HepG2 (cell line): Measurements from ENCODE around the gene NT5M. TPM values are rescaled to one million over a fixed set of nuclear protein-coding genes. Genes with fewer than 3 reads are reported as not detected.

ENCODE experiments used
- ATAC-seq: fragments of 200-7000 bp; cut with Tn5 transposase; 3 replicates; pipeline ENCODE4 v1.9.1; 2020; ENCODE audit warnings: mild to moderate bottlenecking, moderate library complexity
- BruUV-seq: library from RNA; stranded (reverse); fragments of 400-500 nt; replicated peaks from 2 replicates; lab custom pipeline; 2021; lab: Mats Ljungman, UMichigan
- CTCF ChIA-PET: fragments of 300-600 bp; formaldehyde crosslinking; extraction: SDS; loops from one replicate; lab custom pipeline; 2021; ENCODE audit warnings: low total read pairs, inconsistent platforms, low intra/inter-chr PET ratio; lab: Yijun Ruan, JAX
- POLR2A ChIA-PET: fragments of 350-600 bp; sonication (Branson Sonifier 250); formaldehyde crosslinking; loops from one replicate; lab custom pipeline; 2020; ENCODE audit warnings: antibody characterized with exemption, inconsistent platforms; lab: Yijun Ruan, JAX
- DNase-seq: peaks from one replicate; pipeline ENCODE4 v3.0.0-alpha.2; 2015; ENCODE audit warnings: low spot score
- FAIRE-seq: peaks from 3 replicates; lab custom pipeline; 2011; peaks lifted over from hg19 to GRCh38; lab: Jason Lieb, UNC
- H2AFZ ChIP-seq: one replicate; pipeline ENCODE4 v1.6.1; 2011; ENCODE audit warnings: low read length, inconsistent platforms
- H3K27ac ChIP-seq: fragments of 300-600 bp; 3 replicates; pipeline ENCODE4 v1.8.0; 2011; ENCODE audit warnings: mixed run types, mild to moderate bottlenecking, mixed read lengths, low read length, inconsistent platforms; ENCODE audit not compliant: insufficient read depth; ENCODE audit errors: extremely low read length
- H3K27me3 ChIP-seq, 2 experiments: fragments of 200-600 bp in 1 of 2; 2 replicates in 1 of 2; 3 replicates in 1 of 2; pipeline versions ENCODE4 v1.6.0 to v1.8.0; 2011; ENCODE audit warnings: low read length in 2 of 2, mild to moderate bottlenecking in 2 of 2, moderate library complexity in 2 of 2, inconsistent platforms in 1 of 2; ENCODE audit not compliant: insufficient read depth in 2 of 2, control insufficient read depth in 1 of 2
- H3K36me3 ChIP-seq, 2 experiments: fragments of 200-600 bp in 1 of 2; replicated peaks in 1 of 2; 2 replicates in 1 of 2; 3 replicates in 1 of 2; pipeline versions ENCODE4 v1.5.1 to v1.8.0; 2011; ENCODE audit warnings: low read length in 2 of 2, inconsistent platforms in 1 of 2; ENCODE audit not compliant: insufficient read depth in 2 of 2, control insufficient read depth in 1 of 2
- H3K4me1 ChIP-seq: 2 replicates; pipeline ENCODE4 v1.5.1; 2012; ENCODE audit warnings: low read length, inconsistent platforms; ENCODE audit not compliant: insufficient read depth
- H3K4me2 ChIP-seq: 2 replicates; pipeline ENCODE4 v1.6.0; 2011; ENCODE audit warnings: low read depth, low read length, inconsistent platforms
- H3K4me3 ChIP-seq, 3 experiments: fragments of 200-600 bp in 1 of 3; sonication (generic), shearing (Covaris generic) in 1 of 3; replicated peaks in 1 of 3; 2 replicates each; pipeline ENCODE4 v1.5.1; 2011 to 2016; ENCODE audit warnings: low read length in 3 of 3, inconsistent platforms in 2 of 3, low read depth in 2 of 3, mild to moderate bottlenecking in 2 of 3, control low read depth in 1 of 3, mixed read lengths in 1 of 3; ENCODE audit not compliant: insufficient read depth in 1 of 3
- H3K79me2 ChIP-seq: one replicate; pipeline ENCODE4 v1.6.1; 2011; ENCODE audit warnings: low read length, inconsistent platforms; ENCODE audit not compliant: insufficient read depth
- H3K9ac ChIP-seq: 2 replicates; pipeline ENCODE4 v1.6.0; 2011; ENCODE audit warnings: mild to moderate bottlenecking, low read depth, low read length, inconsistent platforms; ENCODE audit not compliant: insufficient read depth
- H3K9me3 ChIP-seq: 2 replicates; pipeline ENCODE4 v1.5.1; 2012; ENCODE audit warnings: mild to moderate bottlenecking, low read length
- H4K20me1 ChIP-seq: 2 replicates; pipeline ENCODE4 v1.6.0; 2011; ENCODE audit warnings: inconsistent platforms, mild to moderate bottlenecking, low read length, moderate library complexity; ENCODE audit not compliant: insufficient read depth
- ZNF782 ChIP-seq: sonication (generic); formaldehyde crosslinking; IDR thresholded peaks from 2 replicates; pipeline ENCODE4 v1.4.0; 2020; ENCODE audit warnings: missing genetic modification reagents, mild to moderate bottlenecking, borderline replicate concordance
- WGBS: methylation state at CpG from one replicate; pipeline ENCODE4 v1.1.6; 2017; ENCODE audit warnings: low lambda C conversion rate; 5-methylcytosine and 5-hydroxymethylcytosine counted together
- in situ Hi-C: cut with HindIII; loops from 2 replicates; pipeline ENCODE4 v1.10.0; 2017; ENCODE audit warnings: low pct_unique_long_range_greater_than_20kb; ENCODE audit not compliant: extremely low pct_ligation_motif_present
- intact Hi-C: fragments of 100-400 bp; cut with micrococcal nuclease; formaldehyde crosslinking; loops from one replicate; pipeline ENCODE4 v1.10.0; 2022; ENCODE audit not compliant: unreplicated experiment
- polyA plus RNA-seq, 8 experiments: library from polyadenylated mRNA; depleted of rRNA in 3 of 8; stranded (reverse) in 7 of 8; unstranded in 1 of 8; fragments of >200 nt; fragmentation: Illumina TruSeq in 4 of 8; extraction: Trizol in 4 of 8; gene quantifications; 2 replicates each; pipeline versions ENCODE4 v1.2.1 to v1.2.3, GENCODE V29; 2011 to 2016; ENCODE audit warnings: low read depth in 4 of 8, missing spikeins in 1 of 8, mixed read lengths in 1 of 8; ENCODE audit not compliant: insufficient read depth in 1 of 8
- total RNA-seq, 5 experiments: library from RNA; depleted of rRNA; stranded (reverse); fragments of >200 nt; fragmentation: Illumina TruSeq; extraction: Trizol; gene quantifications; 2 replicates each; pipeline ENCODE4 v1.2.3, GENCODE V29; 2016; ENCODE audit warnings: low read depth in 1 of 5
- TF ChIP-seq, protein P1 (sequence below): sonication (generic); formaldehyde crosslinking; IDR thresholded peaks from 2 replicates; pipeline ENCODE4 v1.5.1; 2020; ENCODE audit warnings: mild to moderate bottlenecking, missing genetic modification reagents, moderate library complexity
- TF ChIP-seq, protein P2 (sequence below): IDR thresholded peaks from 2 replicates; pipeline ENCODE4 v1.6.1; 2016; ENCODE audit warnings: low read depth
- TF ChIP-seq, protein P3 (sequence below): sonication (generic); formaldehyde crosslinking; IDR thresholded peaks from 2 replicates; pipeline ENCODE4 v1.8.1; 2022; ENCODE audit warnings: mild to moderate bottlenecking, missing genetic modification reagents

Gene NT5M
- total and polyA plus RNA-seq, 2 of the 13 experiments (the other 11 are each of a cell fraction or from before 2014, with no cell fraction given) = 0.55 to 0.78 TPM

DNA sequence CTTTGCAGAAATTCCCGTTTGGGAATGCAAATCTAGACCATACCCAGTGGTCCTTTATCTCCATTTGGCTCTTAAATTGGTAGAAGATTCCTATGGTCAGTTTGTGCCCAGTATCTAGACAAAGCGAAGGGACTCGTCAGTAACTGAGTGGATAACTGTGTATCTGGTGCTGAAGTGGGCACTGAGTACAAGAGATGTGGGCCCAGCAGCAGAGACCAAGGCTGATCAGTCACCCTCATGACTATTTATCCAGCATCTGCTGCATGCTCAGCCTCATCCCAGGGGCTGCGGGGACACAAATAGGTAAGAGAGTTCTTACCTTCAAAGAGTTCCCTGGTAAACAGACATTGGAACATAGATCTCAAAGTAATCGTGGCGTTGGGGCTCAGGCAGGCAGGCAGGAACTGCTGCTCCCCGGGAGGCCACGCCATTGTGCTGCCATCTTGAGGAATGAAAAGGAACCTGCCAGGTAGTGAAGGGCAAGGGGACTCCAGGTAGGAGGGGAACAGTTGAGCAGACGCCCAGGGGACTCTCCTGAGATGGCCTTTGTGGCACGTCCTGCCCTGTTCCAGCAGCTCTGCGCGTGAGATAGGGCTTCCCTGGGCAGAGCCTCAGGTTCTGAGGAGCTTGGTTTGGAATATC is 10.3 kb downstream of the NT5M start (continued):
- TF ChIP-seq, protein P1, sequence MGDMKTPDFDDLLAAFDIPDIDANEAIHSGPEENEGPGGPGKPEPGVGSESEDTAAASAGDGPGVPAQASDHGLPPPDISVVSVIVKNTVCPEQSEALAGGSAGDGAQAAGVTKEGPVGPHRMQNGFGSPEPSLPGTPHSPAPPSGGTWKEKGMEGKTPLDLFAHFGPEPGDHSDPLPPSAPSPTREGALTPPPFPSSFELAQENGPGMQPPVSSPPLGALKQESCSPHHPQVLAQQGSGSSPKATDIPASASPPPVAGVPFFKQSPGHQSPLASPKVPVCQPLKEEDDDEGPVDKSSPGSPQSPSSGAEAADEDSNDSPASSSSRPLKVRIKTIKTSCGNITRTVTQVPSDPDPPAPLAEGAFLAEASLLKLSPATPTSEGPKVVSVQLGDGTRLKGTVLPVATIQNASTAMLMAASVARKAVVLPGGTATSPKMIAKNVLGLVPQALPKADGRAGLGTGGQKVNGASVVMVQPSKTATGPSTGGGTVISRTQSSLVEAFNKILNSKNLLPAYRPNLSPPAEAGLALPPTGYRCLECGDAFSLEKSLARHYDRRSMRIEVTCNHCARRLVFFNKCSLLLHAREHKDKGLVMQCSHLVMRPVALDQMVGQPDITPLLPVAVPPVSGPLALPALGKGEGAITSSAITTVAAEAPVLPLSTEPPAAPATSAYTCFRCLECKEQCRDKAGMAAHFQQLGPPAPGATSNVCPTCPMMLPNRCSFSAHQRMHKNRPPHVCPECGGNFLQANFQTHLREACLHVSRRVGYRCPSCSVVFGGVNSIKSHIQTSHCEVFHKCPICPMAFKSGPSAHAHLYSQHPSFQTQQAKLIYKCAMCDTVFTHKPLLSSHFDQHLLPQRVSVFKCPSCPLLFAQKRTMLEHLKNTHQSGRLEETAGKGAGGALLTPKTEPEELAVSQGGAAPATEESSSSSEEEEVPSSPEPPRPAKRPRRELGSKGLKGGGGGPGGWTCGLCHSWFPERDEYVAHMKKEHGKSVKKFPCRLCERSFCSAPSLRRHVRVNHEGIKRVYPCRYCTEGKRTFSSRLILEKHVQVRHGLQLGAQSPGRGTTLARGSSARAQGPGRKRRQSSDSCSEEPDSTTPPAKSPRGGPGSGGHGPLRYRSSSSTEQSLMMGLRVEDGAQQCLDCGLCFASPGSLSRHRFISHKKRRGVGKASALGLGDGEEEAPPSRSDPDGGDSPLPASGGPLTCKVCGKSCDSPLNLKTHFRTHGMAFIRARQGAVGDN (CRISPR knock-in tag) = peak; percentile 24; the same call in 1 of the 2 replicates
- TF ChIP-seq, protein P2, sequence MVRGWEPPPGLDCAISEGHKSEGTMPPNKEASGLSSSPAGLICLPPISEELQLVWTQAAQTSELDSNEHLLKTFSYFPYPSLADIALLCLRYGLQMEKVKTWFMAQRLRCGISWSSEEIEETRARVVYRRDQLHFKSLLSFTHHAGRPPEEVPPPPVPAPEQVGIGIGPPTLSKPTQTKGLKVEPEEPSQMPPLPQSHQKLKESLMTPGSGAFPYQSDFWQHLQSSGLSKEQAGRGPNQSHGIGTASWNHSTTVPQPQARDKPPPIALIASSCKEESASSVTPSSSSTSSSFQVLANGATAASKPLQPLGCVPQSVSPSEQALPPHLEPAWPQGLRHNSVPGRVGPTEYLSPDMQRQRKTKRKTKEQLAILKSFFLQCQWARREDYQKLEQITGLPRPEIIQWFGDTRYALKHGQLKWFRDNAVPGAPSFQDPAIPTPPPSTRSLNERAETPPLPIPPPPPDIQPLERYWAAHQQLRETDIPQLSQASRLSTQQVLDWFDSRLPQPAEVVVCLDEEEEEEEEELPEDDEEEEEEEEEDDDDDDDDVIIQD (CRISPR knock-in tag) = no peak

DNA sequence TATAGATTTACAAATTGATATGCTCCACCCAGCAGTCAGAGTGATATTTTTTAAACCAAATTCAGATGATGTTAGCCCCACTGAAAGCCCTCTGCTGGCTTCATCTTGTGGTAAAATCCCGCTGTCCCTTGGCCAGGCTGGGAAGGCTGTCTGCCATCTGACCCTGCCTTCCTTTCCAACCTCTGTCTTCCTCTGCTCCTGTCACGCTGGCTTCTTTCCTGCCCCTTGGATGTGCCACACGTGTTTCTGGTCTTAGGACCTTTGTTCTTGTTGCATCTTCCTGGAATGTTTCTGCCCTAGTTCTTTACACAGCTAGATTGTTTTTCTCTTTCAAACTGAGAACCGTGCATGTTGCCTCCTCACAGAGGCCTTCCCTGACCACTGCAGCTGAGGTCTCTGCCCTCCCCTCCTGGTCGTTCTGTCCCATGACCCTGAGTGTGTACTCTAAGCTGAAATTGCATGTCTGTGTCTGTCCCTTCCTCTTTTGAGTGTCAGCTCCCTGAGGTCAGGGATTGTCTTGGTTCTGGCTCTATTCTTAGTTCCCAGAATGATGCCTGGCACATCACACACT is 11.4 kb downstream of the NT5M start:
- WGBS = 21% methylated on average over 5 of the region's 5 CpGs
- POLR2A ChIA-PET = no interaction called here

More for the DNA sequence above, 11.4 kb downstream of the NT5M start:
- CTCF ChIA-PET = interaction anchor here (1.9 kb wide), 1 partner anchor 313 kb away, joined by 6 read pairs; no protein-coding TSS in a partner anchor
- peaks cover 10% of the 10 kb centered on the region; the same call in 1 of the 2 replicates for H3K4me1 ChIP-seq
- no peaks in the 10 kb centered on the region for H3K36me3 ChIP-seq
- no TSS peak for BruUV-seq
- no peak for FAIRE-seq
- no peak overlapping the region for H3K9ac ChIP-seq
- no peaks in the 10 kb centered on the region for H3K9me3 ChIP-seq
- H3K79me2 ChIP-seq = no peaks in the 10 kb centered on the region
- ATAC-seq = peak; percentile 68
- H3K27ac ChIP-seq = no peak overlapping the region
- in situ Hi-C loops = loop anchor here (10.0 kb wide), 1 partner anchor 310 kb away; no protein-coding TSS in a partner anchor
- H4K20me1 ChIP-seq = no peaks in the 10 kb centered on the region
- no peak for TF ChIP-seq ZNF782 (CRISPR knock-in tag)
- TF ChIP-seq, protein P3, sequence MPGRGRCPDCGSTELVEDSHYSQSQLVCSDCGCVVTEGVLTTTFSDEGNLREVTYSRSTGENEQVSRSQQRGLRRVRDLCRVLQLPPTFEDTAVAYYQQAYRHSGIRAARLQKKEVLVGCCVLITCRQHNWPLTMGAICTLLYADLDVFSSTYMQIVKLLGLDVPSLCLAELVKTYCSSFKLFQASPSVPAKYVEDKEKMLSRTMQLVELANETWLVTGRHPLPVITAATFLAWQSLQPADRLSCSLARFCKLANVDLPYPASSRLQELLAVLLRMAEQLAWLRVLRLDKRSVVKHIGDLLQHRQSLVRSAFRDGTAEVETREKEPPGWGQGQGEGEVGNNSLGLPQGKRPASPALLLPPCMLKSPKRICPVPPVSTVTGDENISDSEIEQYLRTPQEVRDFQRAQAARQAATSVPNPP (CRISPR knock-in tag) = no peak
- H2AFZ ChIP-seq = no peak overlapping the region
- peak overlapping the region; percentile 31; the same call in 1 of the 2 replicates for H3K4me2 ChIP-seq
- intact Hi-C loops = loop anchor here (5.0 to 10.0 kb wide), 3 partner anchors 42 to 312 kb away; partner anchors contain the start of gene PLD6
- H3K27me3 ChIP-seq = no peaks in the 10 kb centered on the region
- DNase-seq = no peak
- H3K4me3 ChIP-seq = no peak overlapping the region
